ENCODE measurements around the gene PLAGL1. TPM values are rescaled to one million over a fixed set of nuclear protein-coding genes. Genes with fewer than 3 reads are reported as not detected.

PLAGL1 gene
- total RNA-seq, 1 donor from 2014 or later, result 83.1 TPM

GRCh38 chr6:143964674-143965081 lies 43.4 kb downstream of the PLAGL1 start:
- Mint-ChIP-seq H3K4me1 (ENCODE audit: low read depth) (peaks cover 16% of the 10 kb centered on the region), H3K9me3 (ENCODE audit: low read depth) (no peaks in the 10 kb centered on the region), H3K27me3 (ENCODE audit: low read depth) (no peaks in the 10 kb centered on the region), H3K4me3 (ENCODE audit: unreplicated experiment) (no peak overlapping the region), H3K36me3 (ENCODE audit: low read depth) (peaks cover 21% of the 10 kb centered on the region), H3K27ac (ENCODE audit: unreplicated experiment) (no peak overlapping the region)
- TF ChIP-seq CTCF (IDR thresholded peaks at IDR 0.05), result no peak
- no peak for DNase-seq (ENCODE audit: low spot score)

- no peaks in the 10 kb centered on the region for H3K27me3 Mint-ChIP-seq (ENCODE audit: low read depth)
- H3K9me3 Mint-ChIP-seq (ENCODE audit: low read depth), result no peaks in the 10 kb centered on the region
- peaks cover 13% of the 10 kb centered on the region for H3K4me1 Mint-ChIP-seq (ENCODE audit: low read depth)
- no peak for DNase-seq (ENCODE audit: low spot score)
- H3K36me3 Mint-ChIP-seq (ENCODE audit: low read depth), result peaks cover 24% of the 10 kb centered on the region
- TF ChIP-seq CTCF (IDR thresholded peaks at IDR 0.05), result no peak
- H3K27ac Mint-ChIP-seq (ENCODE audit: unreplicated experiment), result no peak overlapping the region
- no peak overlapping the region for H3K4me3 Mint-ChIP-seq (ENCODE audit: unreplicated experiment)
Observed at GRCh38 chr6:143963158-143963919, 44.7 kb downstream of the PLAGL1 start.

GRCh38 chr6:143961886-143962878 lies 45.9 kb downstream of the PLAGL1 start:
- TF ChIP-seq CTCF (IDR thresholded peaks at IDR 0.05), result peak; percentile 72

GRCh38 chr6:143961066-143961465 lies 47.0 kb downstream of the PLAGL1 start:
- H3K9me3 Mint-ChIP-seq (ENCODE audit: low read depth), result no peaks in the 10 kb centered on the region
- H3K27ac Mint-ChIP-seq (ENCODE audit: unreplicated experiment), result no peak overlapping the region
- no peak overlapping the region for H3K4me3 Mint-ChIP-seq (ENCODE audit: unreplicated experiment)
- peaks cover 23% of the 10 kb centered on the region for H3K36me3 Mint-ChIP-seq (ENCODE audit: low read depth)
- H3K27me3 Mint-ChIP-seq (ENCODE audit: low read depth), result no peaks in the 10 kb centered on the region
- no peak for TF ChIP-seq CTCF (IDR thresholded peaks at IDR 0.05)
- no peak for DNase-seq (ENCODE audit: low spot score)
- peaks cover 6% of the 10 kb centered on the region for H3K4me1 Mint-ChIP-seq (ENCODE audit: low read depth)

More at GRCh38 chr6:143961886-143962878, 45.9 kb downstream of the PLAGL1 start:
- Mint-ChIP-seq H3K9me3 (ENCODE audit: low read depth) (no peaks in the 10 kb centered on the region), H3K4me1 (ENCODE audit: low read depth) (peaks cover 6% of the 10 kb centered on the region), H3K27me3 (ENCODE audit: low read depth) (no peaks in the 10 kb centered on the region), H3K4me3 (ENCODE audit: unreplicated experiment) (no peak overlapping the region), H3K36me3 (ENCODE audit: low read depth) (peaks cover 27% of the 10 kb centered on the region), H3K27ac (ENCODE audit: unreplicated experiment) (no peak overlapping the region)
- no peak for DNase-seq (ENCODE audit: low spot score)

- no peak overlapping the region for H3K4me3 Mint-ChIP-seq (ENCODE audit: unreplicated experiment)
- no peak overlapping the region for H3K27ac Mint-ChIP-seq (ENCODE audit: unreplicated experiment)
- H3K4me1 Mint-ChIP-seq (ENCODE audit: low read depth), result peaks cover 6% of the 10 kb centered on the region
- H3K36me3 Mint-ChIP-seq (ENCODE audit: low read depth), result peaks cover 18% of the 10 kb centered on the region
- no peak for DNase-seq (ENCODE audit: low spot score)
- no peak for TF ChIP-seq CTCF (IDR thresholded peaks at IDR 0.05)
- no peaks in the 10 kb centered on the region for H3K27me3 Mint-ChIP-seq (ENCODE audit: low read depth)
- no peaks in the 10 kb centered on the region for H3K9me3 Mint-ChIP-seq (ENCODE audit: low read depth)
Observed at GRCh38 chr6:143959927-143960326, 48.1 kb downstream of the PLAGL1 start.
